HepG2 (cell line): ENCODE measurements around the gene SELENOH. TPM values are rescaled to one million over a fixed set of nuclear protein-coding genes. Genes with fewer than 3 reads are reported as not detected.
A peak's percentile ranks its signal among the peaks of the same experiment; 100 is the strongest.

ENCODE experiments used
- ARID2 ChIP-seq: sonication (generic); formaldehyde crosslinking; IDR thresholded peaks from 2 replicates; pipeline ENCODE4 v1.8.1; 2022; ENCODE audit warnings: mild to moderate bottlenecking, missing genetic modification reagents, borderline replicate concordance
- HBP1 ChIP-seq: IDR thresholded peaks from 2 replicates; pipeline ENCODE4 v1.6.1; 2016; ENCODE audit warnings: low read depth, control low read depth
- KLF11 ChIP-seq: IDR thresholded peaks from 2 replicates; pipeline ENCODE4 v1.6.1; 2016; ENCODE audit warnings: missing compliant biosample characterization
- MAFK ChIP-seq, 2 experiments: IDR thresholded peaks in 1 of 2; conservative IDR thresholded peaks in 1 of 2; 2 replicates each; pipeline ENCODE4 v1.6.1; 2011; ENCODE audit warnings: improper control_type of control experiment in 2 of 2, low read length in 2 of 2
- MTA1 ChIP-seq: sonication (generic); formaldehyde crosslinking; IDR thresholded peaks from 2 replicates; pipeline ENCODE4 v1.4.0; 2020; ENCODE audit warnings: missing genetic modification reagents, mild to moderate bottlenecking, borderline replicate concordance
- MYC ChIP-seq: sonication (generic); formaldehyde crosslinking; IDR thresholded peaks from 2 replicates; pipeline ENCODE4 v1.9.0; 2021; ENCODE audit warnings: missing genetic modification reagents, borderline replicate concordance
- NPAS2 ChIP-seq: sonication (generic); formaldehyde crosslinking; IDR thresholded peaks from 2 replicates; pipeline ENCODE4 v1.8.0; 2022; ENCODE audit warnings: mild to moderate bottlenecking, missing genetic modification reagents, borderline replicate concordance
- ZBTB38 ChIP-seq: sonication (generic); formaldehyde crosslinking; IDR thresholded peaks from 2 replicates; pipeline ENCODE4 v1.5.1; 2020; ENCODE audit warnings: mild to moderate bottlenecking, missing genetic modification reagents
- ZFP36L1 ChIP-seq: sonication (generic); formaldehyde crosslinking; IDR thresholded peaks from 2 replicates; pipeline ENCODE4 v1.8.0; 2022; ENCODE audit warnings: mild to moderate bottlenecking, missing genetic modification reagents, moderate library complexity
- ZKSCAN8 ChIP-seq: IDR thresholded peaks from 2 replicates; pipeline ENCODE4 v1.6.1; 2016; ENCODE audit warnings: borderline replicate concordance, missing genetic modification reagents, missing compliant biosample characterization
- ZNF350 ChIP-seq: sonication (generic); formaldehyde crosslinking; IDR thresholded peaks from 2 replicates; pipeline ENCODE4 v1.4.0; 2020; ENCODE audit warnings: mild to moderate bottlenecking, low read depth, missing genetic modification reagents, borderline replicate concordance
- ZNF549 ChIP-seq: sonication (generic); formaldehyde crosslinking; IDR thresholded peaks from 2 replicates; pipeline ENCODE4 v1.5.0; 2020; ENCODE audit warnings: missing genetic modification reagents
- ZNF646 ChIP-seq: sonication (generic); formaldehyde crosslinking; IDR thresholded peaks from 2 replicates; pipeline ENCODE4 v1.9.0; 2021; ENCODE audit warnings: mild to moderate bottlenecking, missing genetic modification reagents
- ZNF687 ChIP-seq: sonication (generic); formaldehyde crosslinking; IDR thresholded peaks from 2 replicates; pipeline ENCODE4 v1.5.1; 2020; ENCODE audit warnings: mild to moderate bottlenecking, missing genetic modification reagents, moderate library complexity
- ZNF747 ChIP-seq: sonication (generic); formaldehyde crosslinking; IDR thresholded peaks from 2 replicates; pipeline ENCODE4 v1.8.1; 2023; ENCODE audit warnings: missing genetic modification reagents, mild to moderate bottlenecking, borderline replicate concordance
- ZNF850 ChIP-seq: sonication (generic); formaldehyde crosslinking; conservative IDR thresholded peaks from 2 replicates; pipeline ENCODE4 v1.9.0; 2021; ENCODE audit warnings: mild to moderate bottlenecking, missing genetic modification reagents
- polyA plus RNA-seq, 8 experiments: library from polyadenylated mRNA; depleted of rRNA in 3 of 8; stranded (reverse) in 7 of 8; unstranded in 1 of 8; fragments of >200 nt; fragmentation: Illumina TruSeq in 4 of 8; extraction: Trizol in 4 of 8; gene quantifications; 2 replicates each; pipeline versions ENCODE4 v1.2.1 to v1.2.3, GENCODE V29; 2011 to 2016; ENCODE audit warnings: low read depth in 4 of 8, missing spikeins in 1 of 8, mixed read lengths in 1 of 8; ENCODE audit not compliant: insufficient read depth in 1 of 8
- total RNA-seq, 5 experiments: library from RNA; depleted of rRNA; stranded (reverse); fragments of >200 nt; fragmentation: Illumina TruSeq; extraction: Trizol; gene quantifications; 2 replicates each; pipeline ENCODE4 v1.2.3, GENCODE V29; 2016; ENCODE audit warnings: low read depth in 1 of 5
- TF ChIP-seq, protein P1 (sequence below): IDR thresholded peaks from 2 replicates; pipeline ENCODE4 v1.6.1; 2016; ENCODE audit warnings: missing biosample characterization, missing genetic modification reagents, low read depth

SELENOH gene
- total and polyA plus RNA-seq, 2 of the 13 experiments (the other 11 are each of a cell fraction or from before 2014, with no cell fraction given), result 27.2 to 77.4 TPM

DNA sequence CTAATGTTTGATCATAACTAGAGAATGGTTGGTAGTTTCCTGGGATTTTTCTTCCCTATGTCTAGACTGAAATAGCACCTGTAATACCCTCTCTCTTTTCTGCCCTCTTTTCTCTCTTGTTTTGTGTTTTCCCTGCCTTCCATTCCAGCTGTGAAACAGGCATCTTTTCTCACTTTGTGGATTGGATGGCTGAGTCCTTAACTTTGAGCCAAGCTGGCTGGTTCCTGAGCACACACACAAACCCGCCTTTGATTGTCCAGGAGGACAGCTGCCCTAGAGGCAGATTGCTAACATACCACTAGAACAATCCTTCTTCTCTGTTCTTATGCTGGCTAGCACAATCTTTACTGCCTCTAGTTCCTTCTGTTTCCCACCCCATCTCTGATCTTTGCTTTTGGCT is 38.0 kb downstream of the SELENOH start (continued):
- TF ChIP-seq, protein P1, sequence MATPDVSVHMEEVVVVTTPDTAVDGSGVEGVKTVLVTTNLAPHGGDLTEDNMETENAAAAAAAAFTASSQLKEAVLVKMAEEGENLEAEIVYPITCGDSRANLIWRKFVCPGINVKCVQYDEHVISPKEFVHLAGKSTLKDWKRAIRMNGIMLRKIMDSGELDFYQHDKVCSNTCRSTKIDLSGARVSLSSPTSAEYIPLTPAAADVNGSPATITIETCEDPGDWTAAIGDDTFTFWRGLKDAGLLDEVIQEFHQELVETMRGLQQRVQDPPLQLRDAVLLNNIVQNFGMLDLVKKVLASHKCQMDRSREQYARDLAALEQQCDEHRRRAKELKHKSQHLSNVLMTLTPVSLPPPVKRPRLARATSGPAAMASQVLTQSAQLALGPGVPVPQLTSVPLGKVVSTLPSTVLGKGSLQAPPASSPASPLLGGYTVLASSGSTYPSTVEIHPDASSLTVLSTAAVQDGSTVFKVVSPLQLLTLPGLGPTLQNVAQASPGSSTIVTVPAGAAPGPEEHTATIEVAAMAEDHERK, result no peak
- TF ChIP-seq NPAS2 (CRISPR knock-in tag) (no peak), MYC (no peak), KLF11 (CRISPR knock-in tag) (peak; percentile 45; the same call in 1 of the 2 replicates), ZNF747 (CRISPR knock-in tag) (no peak), ARID2 (CRISPR knock-in tag) (no peak), HBP1 (CRISPR knock-in tag) (no peak), ZKSCAN8 (CRISPR knock-in tag) (no peak), ZNF687 (CRISPR knock-in tag) (no peak), MAFK (conservative IDR thresholded peaks at IDR 0.05 in 1 of 2, IDR thresholded peaks at IDR 0.05 in 1 of 2; ENCODE audit: low read length in 2 of 2) (no peak), ZNF850 (CRISPR knock-in tag) (no peak), MTA1 (no peak), ZNF646 (0 out of 2 replicates have a peak, but pooled peaks have one; percentile 3), ZNF350 (CRISPR knock-in tag) (no peak), ZNF549 (CRISPR knock-in tag) (no peak), ZBTB38 (CRISPR knock-in tag) (no peak), ZFP36L1 (no peak)
